Kidney epithelial cell (primary cell): ENCODE measurements around the gene AMDHD1. TPM values are rescaled to one million over a fixed set of nuclear protein-coding genes. Genes with fewer than 3 reads are reported as not detected.

ENCODE experiments used
- DNase-seq: peaks from one replicate; pipeline ENCODE4 v3.0.0-alpha.2; 2010; ENCODE audit warnings: low read depth
- H3K27me3 ChIP-seq: 2 replicates; pipeline ENCODE4 v1.6.0; 2011; ENCODE audit warnings: low read length; ENCODE audit not compliant: control insufficient read depth, insufficient read depth
- H3K36me3 ChIP-seq: 2 replicates; pipeline ENCODE4 v1.5.1; 2011; ENCODE audit warnings: low read length; ENCODE audit not compliant: control insufficient read depth, insufficient read depth
- H3K4me3 ChIP-seq: 2 replicates; pipeline ENCODE4 v1.5.1; 2011; ENCODE audit warnings: low read depth, mild to moderate bottlenecking, control low read depth, low read length
- CTCF ChIP-seq: IDR thresholded peaks from 2 replicates; pipeline ENCODE4 v1.5.1; 2011; ENCODE audit warnings: mild to moderate bottlenecking, moderate library complexity, low read length, control low read depth, inconsistent platforms; ENCODE audit not compliant: insufficient read depth, poor library complexity, severe bottlenecking
- total RNA-seq: library from RNA; depleted of rRNA; stranded (reverse); fragments of >200 nt; gene quantifications from 2 replicates; pipeline ENCODE4 v1.2.3, GENCODE V29; 2015

The AMDHD1 gene
- total RNA-seq, 1 donor from 2014 or later: 0.67 TPM

- no peak for DNase-seq
- Histone ChIP-seq H3K27me3 (no peaks in the 10 kb centered on the region), H3K4me3 (no peak overlapping the region), H3K36me3 (no peaks in the 10 kb centered on the region)
- no peak for TF ChIP-seq CTCF
These were observed 32.4 kb downstream of the AMDHD1 start for GRCh38 chr12:95975491-95975890.

GRCh38 chr12:95976416-95976832 is 33.3 kb downstream of the AMDHD1 start:
- DNase-seq: no peak

GRCh38 chr12:95977764-95978305 is 34.7 kb downstream of the AMDHD1 start:
- H3K27me3 ChIP-seq: no peaks in the 10 kb centered on the region
- DNase-seq: no peak
- H3K4me3 ChIP-seq: no peak overlapping the region
- H3K36me3 ChIP-seq: no peaks in the 10 kb centered on the region
- TF ChIP-seq CTCF: no peak

More at GRCh38 chr12:95976416-95976832, 33.3 kb downstream of the AMDHD1 start:
- Histone ChIP-seq H3K36me3 (no peaks in the 10 kb centered on the region), H3K27me3 (no peaks in the 10 kb centered on the region), H3K4me3 (no peak overlapping the region)
- TF ChIP-seq CTCF: no peak

GRCh38 chr12:95978351-95978750 is 35.2 kb downstream of the AMDHD1 start:
- no peak for TF ChIP-seq CTCF
- Histone ChIP-seq H3K4me3 (no peak overlapping the region), H3K27me3 (no peaks in the 10 kb centered on the region), H3K36me3 (no peaks in the 10 kb centered on the region)
- no peak for DNase-seq

GRCh38 chr12:95978774-95979173 is 35.6 kb downstream of the AMDHD1 start:
- no peak for DNase-seq
- Histone ChIP-seq H3K36me3 (no peaks in the 10 kb centered on the region), H3K27me3 (no peaks in the 10 kb centered on the region), H3K4me3 (no peak overlapping the region)
- TF ChIP-seq CTCF: no peak

GRCh38 chr12:95980437-95980836 is 37.3 kb downstream of the AMDHD1 start:
- Histone ChIP-seq H3K27me3 (no peaks in the 10 kb centered on the region), H3K36me3 (no peaks in the 10 kb centered on the region), H3K4me3 (no peak overlapping the region)
- DNase-seq: no peak
- no peak for TF ChIP-seq CTCF
